Measurements from ENCODE around the gene ADH1A. TPM values are rescaled to one million over a fixed set of nuclear protein-coding genes. Genes with fewer than 3 reads are reported as not detected.
A peak's percentile ranks its signal among the peaks of the same experiment; 100 is the strongest.

ADH1A gene
- total and polyA plus RNA-seq, 9 of the 15 experiments (the other 6 are each of a cell fraction or from before 2014, with no cell fraction given) = not detected

DNA sequence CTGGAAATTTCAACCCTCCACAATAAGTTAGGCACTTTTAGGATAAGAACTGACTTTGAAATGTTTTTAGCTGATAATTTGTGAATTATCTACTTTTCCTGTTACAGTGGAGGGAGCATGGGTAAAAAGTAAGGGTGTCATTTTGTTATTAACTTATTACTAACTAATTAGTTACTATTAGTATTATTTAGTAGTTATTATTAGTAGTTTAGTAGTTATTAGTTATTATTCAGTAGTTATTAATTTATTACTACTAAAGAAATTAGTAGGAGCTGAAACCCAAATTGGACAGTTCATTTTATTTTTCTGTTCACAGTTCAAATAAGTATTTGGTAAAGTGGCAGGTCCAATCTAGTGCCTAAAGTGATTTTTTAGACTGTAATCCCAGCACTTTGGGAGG lies 5.4 kb downstream of the ADH1A start:
- intact Hi-C loops (cut with micrococcal nuclease) (no loop called here), in situ Hi-C loops (cut with MboI) (no loop called here)
- Histone ChIP-seq H3K4me1 (replicated peaks in 1 of 2; ENCODE audit: control insufficient read depth in 2 of 2, insufficient read depth in 2 of 2, low read length in 2 of 2) (no peaks in the 10 kb centered on the region), H3K4me2 (ENCODE audit: insufficient read depth, low read length) (no peak overlapping the region), H3K27ac (ENCODE audit: extremely low read depth, low read depth, low read length) (no peak overlapping the region), H3K79me2 (ENCODE audit: control insufficient read depth, insufficient read depth, low read length) (no peaks in the 10 kb centered on the region), H3K9me3 (replicated peaks; ENCODE audit: control insufficient read depth, insufficient read depth, low read depth, low read length) (no peaks in the 10 kb centered on the region), H3K36me3 (ENCODE audit: control insufficient read depth, insufficient read depth, low read length) (no peaks in the 10 kb centered on the region), H3K9ac (ENCODE audit: insufficient read depth in 1 of 2, low read depth in 2 of 2, low read length in 2 of 2) (no peak overlapping the region), H3K9me1 (ENCODE audit: control insufficient read depth, insufficient read depth, low read length) (no peaks in the 10 kb centered on the region), H3K4me3 (no peak overlapping the region), H4K20me1 (replicated peaks; ENCODE audit: control insufficient read depth, insufficient read depth, low read length) (no peaks in the 10 kb centered on the region), H3K27me3 (ENCODE audit: control insufficient read depth in 2 of 2, insufficient read depth in 2 of 2, low read length in 2 of 2) (no peaks in the 10 kb centered on the region), H2AFZ (ENCODE audit: low read depth, low read length) (no peak overlapping the region)
- ATAC-seq = no peak
- TF ChIP-seq DACH1 (IDR thresholded peaks at IDR 0.05; ENCODE audit: partially characterized antibody) (peak; percentile 93), LCOR (CRISPR knock-in tag; IDR thresholded peaks at IDR 0.05) (no peak), THRAP3 (IDR thresholded peaks at IDR 0.05; ENCODE audit: borderline replicate concordance) (no peak)
- CTCF ChIA-PET (ENCODE audit: low intra/inter-chr PET ratio) = no interaction called here
- BruUV-seq (replicated peaks) = no TSS peak
- no peak for FAIRE-seq
- DNase-seq (ENCODE audit: extremely low read depth in 1 of 4, low spot score in 3 of 4) = no peak
- POLR2A ChIA-PET = no interaction called here

DNA sequence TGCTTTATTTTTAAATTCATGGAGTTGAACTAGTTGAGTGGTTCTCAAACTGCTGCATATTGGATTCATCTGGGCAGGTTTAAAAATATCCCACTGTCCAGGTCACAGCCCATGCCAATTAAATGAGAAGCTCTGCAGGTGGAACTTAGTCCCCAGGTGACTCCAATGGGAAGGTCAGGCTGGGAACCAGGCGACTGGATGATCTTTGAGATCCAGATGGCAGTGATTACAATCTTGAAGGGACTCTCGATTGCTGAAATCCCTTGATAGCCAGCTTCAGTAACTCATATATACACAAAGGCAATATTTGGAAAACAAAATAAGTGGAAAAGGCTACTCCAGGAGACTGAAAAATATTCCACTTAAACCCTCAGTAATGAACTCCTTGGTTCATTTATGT lies 8.1 kb downstream of the ADH1A start:
- Histone ChIP-seq H3K4me1 (replicated peaks in 1 of 2; ENCODE audit: control insufficient read depth in 2 of 2, insufficient read depth in 2 of 2, low read length in 2 of 2) (no peaks in the 10 kb centered on the region), H2AFZ (ENCODE audit: low read depth, low read length) (no peak overlapping the region), H3K27ac (ENCODE audit: extremely low read depth, low read depth, low read length) (no peak overlapping the region), H3K9ac (ENCODE audit: insufficient read depth in 1 of 2, low read depth in 2 of 2, low read length in 2 of 2) (no peak overlapping the region), H3K79me2 (ENCODE audit: control insufficient read depth, insufficient read depth, low read length) (no peaks in the 10 kb centered on the region), H3K36me3 (ENCODE audit: control insufficient read depth, insufficient read depth, low read length) (no peaks in the 10 kb centered on the region), H3K4me3 (no peak overlapping the region), H3K9me1 (ENCODE audit: control insufficient read depth, insufficient read depth, low read length) (no peaks in the 10 kb centered on the region), H3K4me2 (ENCODE audit: insufficient read depth, low read length) (no peak overlapping the region), H3K27me3 (ENCODE audit: control insufficient read depth in 2 of 2, insufficient read depth in 2 of 2, low read length in 2 of 2) (no peaks in the 10 kb centered on the region), H4K20me1 (replicated peaks; ENCODE audit: control insufficient read depth, insufficient read depth, low read length) (no peaks in the 10 kb centered on the region), H3K9me3 (replicated peaks; ENCODE audit: control insufficient read depth, insufficient read depth, low read depth, low read length) (no peaks in the 10 kb centered on the region)
- ChIA-PET POLR2A (no interaction called here), CTCF (ENCODE audit: low intra/inter-chr PET ratio) (no interaction called here)
- ATAC-seq (no peak), DNase-seq (ENCODE audit: extremely low read depth in 1 of 4, low spot score in 3 of 4) (no peak), FAIRE-seq (no peak)
- intact Hi-C loops (cut with micrococcal nuclease) (no loop called here), in situ Hi-C loops (cut with MboI) (no loop called here)
- BruUV-seq (replicated peaks) = no TSS peak
- WGBS (ENCODE audit: insufficient coverage, low coverage, missing lambda C conversion rate) = 0% methylated on average over 2 of the region's 2 CpGs
- TF ChIP-seq, protein P1, sequence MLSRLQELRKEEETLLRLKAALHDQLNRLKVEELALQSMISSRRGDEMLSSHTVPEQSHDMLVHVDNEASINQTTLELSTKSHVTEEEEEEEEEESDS (CRISPR knock-in tag; IDR thresholded peaks at IDR 0.05) = no peak
- TF ChIP-seq NELFE (IDR thresholded peaks at IDR 0.05; ENCODE audit: insufficient read depth, insufficient read length) (no peak), NCOA4 (IDR thresholded peaks at IDR 0.05; ENCODE audit: partially characterized antibody) (no peak), ILK (tag; IDR thresholded peaks at IDR 0.05; ENCODE audit: borderline replicate concordance, low read depth) (no peak), LCOR (CRISPR knock-in tag; IDR thresholded peaks at IDR 0.05) (no peak), SRSF1 (IDR thresholded peaks at IDR 0.05; ENCODE audit: low read depth, low read length) (no peak), ZSCAN29 (IDR thresholded peaks at IDR 0.05) (no peak), BCL6 (CRISPR knock-in tag; IDR thresholded peaks at IDR 0.05) (no peak), NR4A1 (CRISPR knock-in tag; IDR thresholded peaks at IDR 0.05) (no peak), NR4A1 (tag; IDR thresholded peaks at IDR 0.05) (no peak)
- TF ChIP-seq, protein P2, sequence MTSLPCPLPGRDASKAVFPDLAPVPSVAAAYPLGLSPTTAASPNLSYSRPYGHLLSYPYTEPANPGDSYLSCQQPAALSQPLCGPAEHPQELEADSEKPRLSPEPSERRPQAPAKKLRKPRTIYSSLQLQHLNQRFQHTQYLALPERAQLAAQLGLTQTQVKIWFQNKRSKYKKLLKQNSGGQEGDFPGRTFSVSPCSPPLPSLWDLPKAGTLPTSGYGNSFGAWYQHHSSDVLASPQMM (CRISPR knock-in tag; IDR thresholded peaks at IDR 0.05) = no peak
- TF ChIP-seq, protein P3, sequence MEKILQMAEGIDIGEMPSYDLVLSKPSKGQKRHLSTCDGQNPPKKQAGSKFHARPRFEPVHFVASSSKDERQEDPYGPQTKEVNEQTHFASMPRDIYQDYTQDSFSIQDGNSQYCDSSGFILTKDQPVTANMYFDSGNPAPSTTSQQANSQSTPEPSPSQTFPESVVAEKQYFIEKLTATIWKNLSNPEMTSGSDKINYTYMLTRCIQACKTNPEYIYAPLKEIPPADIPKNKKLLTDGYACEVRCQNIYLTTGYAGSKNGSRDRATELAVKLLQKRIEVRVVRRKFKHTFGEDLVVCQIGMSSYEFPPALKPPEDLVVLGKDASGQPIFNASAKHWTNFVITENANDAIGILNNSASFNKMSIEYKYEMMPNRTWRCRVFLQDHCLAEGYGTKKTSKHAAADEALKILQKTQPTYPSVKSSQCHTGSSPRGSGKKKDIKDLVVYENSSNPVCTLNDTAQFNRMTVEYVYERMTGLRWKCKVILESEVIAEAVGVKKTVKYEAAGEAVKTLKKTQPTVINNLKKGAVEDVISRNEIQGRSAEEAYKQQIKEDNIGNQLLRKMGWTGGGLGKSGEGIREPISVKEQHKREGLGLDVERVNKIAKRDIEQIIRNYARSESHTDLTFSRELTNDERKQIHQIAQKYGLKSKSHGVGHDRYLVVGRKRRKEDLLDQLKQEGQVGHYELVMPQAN (IDR thresholded peaks at IDR 0.05; ENCODE audit: borderline replicate concordance) = no peak
